ENCODE measurements around the gene MOK.

GRCh38 chr14:102277874-102278630 lies 26.9 kb downstream of the MOK start:
- TF ChIP-seq CTCF (IDR thresholded peaks at IDR 0.05), result no peak
- TF ChIP-seq EP300 (IDR thresholded peaks at IDR 0.05), result no peak
